OCI-LY7 (cell line): Measurements from ENCODE around the gene ASB1. TPM values are rescaled to one million over a fixed set of nuclear protein-coding genes. Genes with fewer than 3 reads are reported as not detected.
A peak's percentile ranks its signal among the peaks of the same experiment; 100 is the strongest.

ENCODE experiments used
- BruUV-seq: library from RNA; stranded (reverse); fragments of 400-500 nt; replicated peaks from 2 replicates; lab custom pipeline; 2021; lab: Mats Ljungman, UMichigan
- CTCF ChIA-PET: fragments of 300-600 bp; sonication (Branson Sonifier 250); formaldehyde crosslinking; loops from one replicate; lab custom pipeline; 2022; ENCODE audit warnings: antibody characterized with exemption; ENCODE audit not compliant: unreplicated experiment; lab: Charles Lee
- POLR2A ChIA-PET: fragments of 300-600 bp; sonication (Branson Sonifier 250); formaldehyde crosslinking; loops from one replicate; lab custom pipeline; 2022; ENCODE audit warnings: antibody characterized with exemption; lab: Charles Lee
- DNase-seq: peaks from one replicate; pipeline ENCODE4 v3.0.0-alpha.2; 2015; ENCODE audit warnings: low spot score
- H2AFZ ChIP-seq: fragments of 200-600 bp; sonication (generic), shearing (Covaris generic); 2 replicates; pipeline ENCODE4 v1.6.1; 2014; ENCODE audit warnings: mild to moderate bottlenecking, antibody characterized with exemption, low read length, moderate library complexity
- H3K27ac ChIP-seq: fragments of 200-600 bp; sonication (generic); 2 replicates; pipeline ENCODE4 v1.5.1; 2014; ENCODE audit warnings: mixed run types, low read depth, mild to moderate bottlenecking, moderate library complexity, low read length, inconsistent platforms; ENCODE audit not compliant: poor library complexity, severe bottlenecking
- H3K36me3 ChIP-seq: fragments of 200-600 bp; sonication (generic); 2 replicates; pipeline ENCODE4 v1.6.1; 2014; ENCODE audit warnings: mild to moderate bottlenecking, antibody characterized with exemption, low read length, moderate library complexity, mixed read lengths; ENCODE audit not compliant: insufficient read depth
- H3K4me1 ChIP-seq: fragments of 200-600 bp; sonication (generic); 2 replicates; pipeline ENCODE4 v1.5.1; 2014; ENCODE audit warnings: mild to moderate bottlenecking, low read length; ENCODE audit not compliant: insufficient read depth, poor library complexity, severe bottlenecking
- H3K4me2 ChIP-seq: fragments of 200-600 bp; sonication (generic); 2 replicates; pipeline ENCODE4 v1.6.1; 2014; ENCODE audit warnings: mild to moderate bottlenecking, low read length
- H3K4me3 ChIP-seq: fragments of 200-600 bp; sonication (generic); 2 replicates; pipeline ENCODE4 v1.5.1; 2014; ENCODE audit warnings: mild to moderate bottlenecking, low read depth, low read length; ENCODE audit not compliant: poor library complexity, severe bottlenecking
- H3K79me2 ChIP-seq: fragments of 200-600 bp; sonication (generic); 2 replicates; pipeline ENCODE4 v1.6.1; 2016; ENCODE audit warnings: low read depth, mild to moderate bottlenecking, low read length, moderate library complexity, mixed read lengths; ENCODE audit not compliant: insufficient read depth
- H3K9me2 ChIP-seq: fragments of 200-600 bp; sonication (generic); 2 replicates; pipeline ENCODE4 v1.6.1; 2016; ENCODE audit warnings: mild to moderate bottlenecking, low read length, mixed read lengths; ENCODE audit not compliant: insufficient read depth
- H3K9me3 ChIP-seq: fragments of 200-600 bp; sonication (generic); 2 replicates; pipeline ENCODE4 v1.6.1; 2014; ENCODE audit warnings: mild to moderate bottlenecking, mixed run types, low read length, mixed read lengths
- H4K20me1 ChIP-seq: fragments of 200-600 bp; sonication (generic); 2 replicates; pipeline ENCODE4 v1.6.1; 2014; ENCODE audit warnings: mild to moderate bottlenecking, antibody characterized with exemption, low read length, moderate library complexity, mixed read lengths; ENCODE audit not compliant: insufficient read depth
- EZH2phosphoT487 ChIP-seq: fragments of 200-600 bp; sonication (generic); IDR thresholded peaks from 2 replicates; pipeline ENCODE4 v1.6.1; 2018; ENCODE audit warnings: low read depth, borderline replicate concordance, mild to moderate bottlenecking, mixed run types, antibody characterized with exemption, low read length, moderate library complexity, mixed read lengths
- intact Hi-C: fragments of 100-400 bp; cut with micrococcal nuclease; formaldehyde crosslinking; loops from one replicate; pipeline ENCODE4 v1.10.0; 2022; ENCODE audit not compliant: unreplicated experiment
- total RNA-seq, 2 experiments: library from RNA; depleted of rRNA in 1 of 2; stranded (reverse); fragments of >200 nt in 1 of 2; shearing (Covaris generic) in 1 of 2; gene quantifications; 2 replicates each; pipeline ENCODE4 v1.2.3, GENCODE V29; 2014 to 2022
- TF ChIP-seq, protein P1 (sequence below): fragments of 200-600 bp; sonication (generic); conservative IDR thresholded peaks from 2 replicates; pipeline ENCODE4 v1.5.1; 2014; ENCODE audit warnings: mild to moderate bottlenecking, antibody characterized with exemption, low read length, moderate library complexity, mixed read lengths

The ASB1 gene
- total RNA-seq, 2 experiments from 2014 or later, result 19.4 to 37.7 TPM

- intact Hi-C loops, result loop anchor here (2.0 to 5.0 kb wide), 2 partner anchors 137 to 184 kb away; partner anchors contain the start of genes HES6 and PER2
- TSS peak; percentile 78 for BruUV-seq
Observed at GRCh38 chr2:238425979-238426567, 654 bp upstream of the ASB1 start.

GRCh38 chr2:238427435-238428162, 872 bp downstream of the ASB1 start:
- intact Hi-C loops, result loop anchor here (2.0 to 5.0 kb wide), 2 partner anchors 139 to 185 kb away; partner anchors contain the start of genes HES6 and PER2

More at GRCh38 chr2:238425979-238426567, 654 bp upstream of the ASB1 start:
- peaks cover 21% of the 10 kb centered on the region for H3K4me1 ChIP-seq
- H4K20me1 ChIP-seq, result no peaks in the 10 kb centered on the region
- peak; percentile 5 for DNase-seq
- H3K27ac ChIP-seq, result peak overlapping the region; percentile 70
- H3K4me3 ChIP-seq, result peak overlapping the region; percentile 94
- ChIA-PET CTCF (no interaction called here), POLR2A (no interaction called here)
- peak overlapping the region; percentile 83 for H3K4me2 ChIP-seq
- no peaks in the 10 kb centered on the region for H3K9me2 ChIP-seq
- TF ChIP-seq EZH2phosphoT487, result no peak
- TF ChIP-seq, protein P1, sequence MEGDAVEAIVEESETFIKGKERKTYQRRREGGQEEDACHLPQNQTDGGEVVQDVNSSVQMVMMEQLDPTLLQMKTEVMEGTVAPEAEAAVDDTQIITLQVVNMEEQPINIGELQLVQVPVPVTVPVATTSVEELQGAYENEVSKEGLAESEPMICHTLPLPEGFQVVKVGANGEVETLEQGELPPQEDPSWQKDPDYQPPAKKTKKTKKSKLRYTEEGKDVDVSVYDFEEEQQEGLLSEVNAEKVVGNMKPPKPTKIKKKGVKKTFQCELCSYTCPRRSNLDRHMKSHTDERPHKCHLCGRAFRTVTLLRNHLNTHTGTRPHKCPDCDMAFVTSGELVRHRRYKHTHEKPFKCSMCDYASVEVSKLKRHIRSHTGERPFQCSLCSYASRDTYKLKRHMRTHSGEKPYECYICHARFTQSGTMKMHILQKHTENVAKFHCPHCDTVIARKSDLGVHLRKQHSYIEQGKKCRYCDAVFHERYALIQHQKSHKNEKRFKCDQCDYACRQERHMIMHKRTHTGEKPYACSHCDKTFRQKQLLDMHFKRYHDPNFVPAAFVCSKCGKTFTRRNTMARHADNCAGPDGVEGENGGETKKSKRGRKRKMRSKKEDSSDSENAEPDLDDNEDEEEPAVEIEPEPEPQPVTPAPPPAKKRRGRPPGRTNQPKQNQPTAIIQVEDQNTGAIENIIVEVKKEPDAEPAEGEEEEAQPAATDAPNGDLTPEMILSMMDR, result no peak
- H2AFZ ChIP-seq, result peak overlapping the region; percentile 86; the same call in 1 of the 2 replicates
- H3K9me3 ChIP-seq, result no peaks in the 10 kb centered on the region
- H3K79me2 ChIP-seq, result peaks cover 38% of the 10 kb centered on the region
- peaks cover 20% of the 10 kb centered on the region for H3K36me3 ChIP-seq

More at GRCh38 chr2:238427435-238428162, 872 bp downstream of the ASB1 start:
- Histone ChIP-seq H3K9me3 (no peaks in the 10 kb centered on the region), H3K4me1 (peaks cover 21% of the 10 kb centered on the region), H3K4me2 (peak overlapping the region; percentile 83), H2AFZ (peak overlapping the region; percentile 86), H3K27ac (peak overlapping the region; percentile 70), H3K79me2 (peaks cover 51% of the 10 kb centered on the region), H4K20me1 (no peaks in the 10 kb centered on the region), H3K4me3 (peak overlapping the region; percentile 94), H3K9me2 (no peaks in the 10 kb centered on the region), H3K36me3 (peaks cover 25% of the 10 kb centered on the region)
- TSS peak; percentile 49 for BruUV-seq
- TF ChIP-seq, protein P1, result no peak
- TF ChIP-seq EZH2phosphoT487, result no peak
- ChIA-PET POLR2A (interaction anchor here (0.7 to 1.0 kb wide), 2 partner anchors 15 to 1343 kb away, joined by 3 read pairs; no protein-coding TSS in a partner anchor), CTCF (no interaction called here)
- no peak for DNase-seq
